Measurements from ENCODE around the gene IGLL1. TPM values are rescaled to one million over a fixed set of nuclear protein-coding genes. Genes with fewer than 3 reads are reported as not detected.

The IGLL1 gene
- total and polyA plus RNA-seq, 2 donors (not counting 3 experiments of a cell fraction or from before 2014, with no cell fraction given): not detected

GRCh38 chr22:23530766-23531282 is 49.3 kb downstream of the IGLL1 start:
- H3K79me2 ChIP-seq (ENCODE audit: control insufficient read depth, insufficient read depth, low read length): no peaks in the 10 kb centered on the region
- H3K27me3 ChIP-seq (ENCODE audit: control insufficient read depth in 2 of 2, insufficient read depth in 2 of 2, low read length in 2 of 2): no peaks in the 10 kb centered on the region
- no peaks in the 10 kb centered on the region for H3K36me3 ChIP-seq (ENCODE audit: control insufficient read depth in 2 of 2, extremely low read depth in 1 of 2, insufficient read depth in 2 of 2, low read length in 2 of 2)
- no peak for DNase-seq (ENCODE audit: low read depth, low spot score)
- ChIA-PET CTCF (interaction anchor here (0.8 kb wide), 1 partner anchor 145 kb away, joined by 3 read pairs; no protein-coding TSS in a partner anchor), POLR2A (no interaction called here)
- no peaks in the 10 kb centered on the region for H3K9me3 ChIP-seq (replicated peaks; ENCODE audit: control insufficient read depth, insufficient read depth, low read length)
- H2AFZ ChIP-seq (ENCODE audit: low read depth, low read length): no peak overlapping the region
- no peak overlapping the region for H3K27ac ChIP-seq (ENCODE audit: insufficient read depth, low read depth, low read length)
- dilution Hi-C loops (cut with MboI; ENCODE audit: extremely low pct_ligation_motif_present, low sequenced_read_pairs) (no loop called here), intact Hi-C loops (cut with micrococcal nuclease) (loop anchor here (10.0 kb wide), 2 partner anchors 96 to 356 kb away; no protein-coding TSS in a partner anchor)
- H3K9me1 ChIP-seq (replicated peaks; ENCODE audit: control insufficient read depth, extremely low read depth, insufficient read depth, low read length): no peaks in the 10 kb centered on the region
- H4K20me1 ChIP-seq (replicated peaks; ENCODE audit: control insufficient read depth, extremely low read depth, insufficient read depth, low read length): no peaks in the 10 kb centered on the region
- BruUV-seq (replicated peaks): no TSS peak
- TF ChIP-seq FOS (IDR thresholded peaks at IDR 0.05; ENCODE audit: borderline replicate concordance, insufficient read depth, low read length): no peak
- TF ChIP-seq, protein P1, sequence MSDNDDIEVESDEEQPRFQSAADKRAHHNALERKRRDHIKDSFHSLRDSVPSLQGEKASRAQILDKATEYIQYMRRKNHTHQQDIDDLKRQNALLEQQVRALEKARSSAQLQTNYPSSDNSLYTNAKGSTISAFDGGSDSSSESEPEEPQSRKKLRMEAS (IDR thresholded peaks at IDR 0.05; ENCODE audit: insufficient read depth, insufficient read length): no peak
- TF ChIP-seq POLR2A (IDR thresholded peaks at IDR 0.05; ENCODE audit: low read depth, low read length): no peak
- TF ChIP-seq MYC (IDR thresholded peaks at IDR 0.05; ENCODE audit: low read depth, low read length): no peak
- no peak for TF ChIP-seq CTCF (IDR thresholded peaks at IDR 0.05; ENCODE audit: extremely low read depth in 1 of 2, insufficient read depth in 1 of 2, low read depth in 1 of 2, low read length in 2 of 2)
- no peak for TF ChIP-seq GATA2 (IDR thresholded peaks at IDR 0.05; ENCODE audit: insufficient read depth, insufficient read length, low read depth, low read length)
- no peak for TF ChIP-seq JUN (IDR thresholded peaks at IDR 0.05; ENCODE audit: borderline replicate concordance, insufficient read depth, insufficient read length, low read depth)
- TF ChIP-seq POLR2AphosphoS5 (IDR thresholded peaks at IDR 0.05; ENCODE audit: insufficient read depth, low read depth, low read length): no peak
- no peak for TF ChIP-seq EZH2 (IDR thresholded peaks at IDR 0.05; ENCODE audit: borderline replicate concordance, low read depth, low read length, severe bottlenecking)
- H3K9ac ChIP-seq (replicated peaks; ENCODE audit: extremely low read depth, insufficient read depth, low read length): no peak overlapping the region
- H3K4me2 ChIP-seq (ENCODE audit: insufficient read depth, low read length): no peak overlapping the region
- no peak overlapping the region for H3K4me3 ChIP-seq (replicated peaks in 1 of 3; ENCODE audit: insufficient read depth in 1 of 3, low read depth in 1 of 3, low read length in 3 of 3)
- FAIRE-seq: no peak
- H3K4me1 ChIP-seq (ENCODE audit: control insufficient read depth, extremely low read depth, insufficient read depth, low read length): peaks cover 5% of the 10 kb centered on the region
